Measurements from ENCODE around the gene CACNA2D4.

Gene CACNA2D4

GRCh38 chr12:1904875-1905274 lies 13.6 kb downstream of the CACNA2D4 start:
- DNase-seq (ENCODE audit: low read depth): no peak
- no peak overlapping the region for H3K4me3 ChIP-seq (ENCODE audit: low read depth, low read length)
- no peak for TF ChIP-seq CTCF (IDR thresholded peaks at IDR 0.05; ENCODE audit: control insufficient read depth, extremely low read depth, insufficient read depth)

GRCh38 chr12:1896964-1897363 lies 21.5 kb downstream of the CACNA2D4 start:
- no peak for DNase-seq (ENCODE audit: low read depth)
- H3K4me3 ChIP-seq (ENCODE audit: low read depth, low read length): no peak overlapping the region
- no peak for TF ChIP-seq CTCF (IDR thresholded peaks at IDR 0.05; ENCODE audit: control insufficient read depth, extremely low read depth, insufficient read depth)

- H3K4me3 ChIP-seq (ENCODE audit: low read depth, low read length): no peak overlapping the region
- TF ChIP-seq CTCF (IDR thresholded peaks at IDR 0.05; ENCODE audit: control insufficient read depth, extremely low read depth, insufficient read depth): no peak
- no peak for DNase-seq (ENCODE audit: low read depth)
Observed at GRCh38 chr12:1890810-1891209, 27.6 kb downstream of the CACNA2D4 start.

- no peak for DNase-seq (ENCODE audit: low read depth)
- no peak for TF ChIP-seq CTCF (IDR thresholded peaks at IDR 0.05; ENCODE audit: control insufficient read depth, extremely low read depth, insufficient read depth)
- H3K4me3 ChIP-seq (ENCODE audit: low read depth, low read length): no peak overlapping the region
Observed at GRCh38 chr12:1890119-1890703, 28.2 kb downstream of the CACNA2D4 start.

GRCh38 chr12:1888923-1889322 lies 29.5 kb downstream of the CACNA2D4 start:
- no peak for DNase-seq (ENCODE audit: low read depth)
- H3K4me3 ChIP-seq (ENCODE audit: low read depth, low read length): no peak overlapping the region
- no peak for TF ChIP-seq CTCF (IDR thresholded peaks at IDR 0.05; ENCODE audit: control insufficient read depth, extremely low read depth, insufficient read depth)

GRCh38 chr12:1886396-1887008 lies 31.9 kb downstream of the CACNA2D4 start:
- TF ChIP-seq CTCF (IDR thresholded peaks at IDR 0.05; ENCODE audit: control insufficient read depth, extremely low read depth, insufficient read depth): no peak
- H3K4me3 ChIP-seq (ENCODE audit: low read depth, low read length): no peak overlapping the region
- DNase-seq (ENCODE audit: low read depth): no peak

All from LNCaP clone FGC (cell line).